Right renal pelvis (tissue), 4 donors: ENCODE results near the gene ZNF837. TPM values are rescaled to one million over a fixed set of nuclear protein-coding genes. Genes with fewer than 3 reads are reported as not detected.

ENCODE experiments used
- DNase-seq, 4 donors: peaks; one replicate each; pipeline ENCODE4 v3.0.0-alpha.2; 2013; ENCODE audit warnings: low read depth in 4 of 4, low spot score in 3 of 4, missing footprints in 1 of 4
- polyA plus RNA-seq, 4 donors: library from polyadenylated mRNA; unstranded; fragments of 120-200 nt; gene quantifications; one replicate each; pipeline ENCODE4 v1.2.1, GENCODE V29; 2013; ENCODE audit not compliant: insufficient read length in 4 of 4

Gene ZNF837
- polyA plus RNA-seq, 4 donors: 2.1 to 5.3 (median 2.8) TPM

DNA sequence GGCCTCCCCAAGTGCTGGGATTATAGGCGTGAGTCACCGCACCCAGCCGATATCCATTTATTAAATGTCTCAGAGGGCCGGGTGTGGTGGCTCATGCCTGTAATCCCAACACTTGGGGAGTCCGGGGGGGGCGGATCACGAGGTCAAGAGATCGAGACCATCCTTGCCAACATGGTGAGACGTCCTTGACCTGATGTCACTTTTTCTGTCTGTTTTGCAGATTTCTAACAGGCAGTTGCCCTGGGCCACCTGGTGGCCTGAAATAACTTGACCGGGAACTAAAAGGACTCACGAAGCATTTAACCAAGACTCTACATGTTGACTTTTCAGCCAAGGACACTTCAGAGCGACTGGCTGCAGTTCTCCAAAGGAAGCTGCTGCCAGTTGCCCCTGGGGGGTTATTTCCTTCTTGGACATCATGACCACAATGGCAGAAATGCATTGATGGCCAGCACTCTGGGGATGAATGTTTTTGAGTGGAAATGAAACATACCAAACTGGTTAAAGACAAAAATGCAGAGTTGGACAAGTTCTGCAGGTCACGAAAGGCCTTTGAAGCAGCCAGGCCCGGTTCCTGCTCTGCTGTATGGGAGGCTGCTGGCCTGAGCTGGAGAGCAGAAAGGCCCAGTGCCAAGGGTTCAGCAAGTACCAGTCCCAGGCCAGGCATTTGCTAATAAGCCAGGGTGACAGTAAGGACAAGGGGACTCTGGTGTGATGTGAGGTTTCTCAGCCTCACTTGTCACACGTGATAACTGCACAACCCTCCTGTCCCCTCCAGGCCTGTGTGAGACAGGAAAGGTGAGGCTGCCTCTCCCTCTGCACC, 8.3 kb downstream of the ZNF837 start:
- no peak for DNase-seq

DNA sequence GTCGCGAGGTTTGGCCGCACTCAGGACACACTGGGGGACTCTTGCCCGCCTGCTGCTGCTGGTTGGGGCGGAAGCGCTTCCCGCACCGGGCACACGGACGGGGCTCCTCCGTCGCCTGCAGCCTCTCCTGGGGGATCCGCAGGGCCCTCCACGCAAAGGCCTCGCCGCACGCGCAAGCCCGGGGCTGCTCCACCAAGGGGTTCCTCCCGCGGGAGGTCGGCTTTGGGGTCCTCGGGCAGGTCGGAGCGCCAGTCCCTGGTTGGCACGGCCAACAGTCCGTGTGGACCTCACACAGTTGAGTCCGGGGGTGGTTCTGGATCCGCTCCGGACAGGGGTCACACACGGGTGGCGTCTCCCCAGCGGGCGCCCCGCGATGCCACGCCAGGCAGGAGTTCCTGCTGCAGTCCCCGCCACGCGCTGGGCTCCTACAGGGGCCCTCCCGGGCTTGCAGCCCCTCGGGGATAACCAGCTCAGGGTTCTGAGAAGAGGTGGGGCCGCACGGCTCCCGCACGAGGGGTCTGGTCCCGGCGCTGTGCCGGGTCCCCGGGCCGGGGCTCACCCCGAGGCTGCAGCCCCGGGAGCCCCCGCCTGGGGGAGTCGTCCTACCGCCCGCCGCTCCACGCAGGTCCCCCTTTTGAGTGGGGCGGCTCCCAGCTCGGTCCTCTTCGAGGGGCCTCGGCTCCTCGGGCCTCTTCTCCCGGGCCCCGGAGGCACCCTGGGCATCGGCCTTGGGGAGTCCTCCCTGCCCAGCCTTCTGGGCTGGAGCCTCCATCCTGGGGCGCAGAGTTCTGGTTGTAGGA, 12.1 kb downstream of the ZNF837 start:
- no peak for DNase-seq

DNA sequence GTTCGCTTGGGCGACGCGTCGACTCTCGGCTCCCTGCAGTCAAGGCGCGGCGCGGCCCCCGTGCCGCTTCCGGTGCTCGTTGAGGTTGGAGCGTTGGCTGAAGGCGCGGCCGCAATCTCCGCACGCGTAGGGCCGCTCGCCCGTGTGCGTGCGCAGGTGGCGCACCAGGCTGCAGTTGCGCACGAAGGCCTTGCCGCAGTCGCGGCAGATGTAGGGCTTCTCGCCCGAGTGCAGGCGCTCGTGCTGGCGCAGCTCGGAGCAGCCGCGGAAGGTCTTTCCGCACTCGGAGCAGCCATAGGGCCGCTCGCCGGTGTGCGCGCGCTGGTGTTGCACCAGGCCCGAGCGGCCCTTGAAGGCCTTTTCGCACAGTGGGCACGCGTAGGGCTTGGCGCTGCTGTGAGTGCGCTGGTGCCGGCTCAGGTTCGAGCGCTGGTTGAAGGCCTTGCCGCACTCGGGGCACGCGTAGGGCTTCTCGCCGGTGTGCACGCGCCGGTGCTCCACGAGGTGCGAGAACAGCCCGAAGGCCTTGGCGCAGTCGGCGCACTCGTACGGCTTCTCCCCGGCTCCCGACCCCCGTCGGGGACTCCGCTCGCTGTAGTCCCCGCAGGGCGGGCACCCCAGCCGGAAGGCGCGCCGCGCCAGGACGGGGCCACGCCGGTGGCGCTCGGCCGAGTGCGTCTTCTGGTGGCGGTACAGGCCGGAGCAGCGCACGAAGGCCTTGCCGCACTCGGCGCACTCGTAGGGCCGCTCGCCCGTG, 13.0 kb downstream of the ZNF837 start:
- no peak for DNase-seq

- DNase-seq: no peak
Measured at GRCh38 chr19:58366585-58367430, 14.0 kb downstream of the ZNF837 start.

DNA sequence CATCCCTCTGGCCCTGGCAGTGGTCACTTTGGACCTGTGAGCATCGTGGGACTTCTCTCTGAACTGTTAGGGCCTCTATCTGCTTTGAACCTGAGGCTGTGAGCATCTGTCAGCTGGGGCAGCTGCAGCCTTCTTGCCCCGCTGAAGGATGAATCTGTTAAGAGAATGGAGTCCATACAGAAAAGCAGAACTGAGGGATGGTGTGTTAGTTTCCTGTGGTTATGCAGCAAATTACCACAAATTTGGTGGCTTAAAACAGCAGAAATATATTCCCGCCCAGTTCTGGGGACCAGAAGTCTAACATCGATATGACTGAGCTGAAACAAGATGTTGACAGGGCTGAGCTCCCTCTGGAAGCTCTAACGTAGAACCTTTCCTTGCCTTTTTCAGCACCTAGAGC, 16.7 kb downstream of the ZNF837 start:
- no peak for DNase-seq

DNA sequence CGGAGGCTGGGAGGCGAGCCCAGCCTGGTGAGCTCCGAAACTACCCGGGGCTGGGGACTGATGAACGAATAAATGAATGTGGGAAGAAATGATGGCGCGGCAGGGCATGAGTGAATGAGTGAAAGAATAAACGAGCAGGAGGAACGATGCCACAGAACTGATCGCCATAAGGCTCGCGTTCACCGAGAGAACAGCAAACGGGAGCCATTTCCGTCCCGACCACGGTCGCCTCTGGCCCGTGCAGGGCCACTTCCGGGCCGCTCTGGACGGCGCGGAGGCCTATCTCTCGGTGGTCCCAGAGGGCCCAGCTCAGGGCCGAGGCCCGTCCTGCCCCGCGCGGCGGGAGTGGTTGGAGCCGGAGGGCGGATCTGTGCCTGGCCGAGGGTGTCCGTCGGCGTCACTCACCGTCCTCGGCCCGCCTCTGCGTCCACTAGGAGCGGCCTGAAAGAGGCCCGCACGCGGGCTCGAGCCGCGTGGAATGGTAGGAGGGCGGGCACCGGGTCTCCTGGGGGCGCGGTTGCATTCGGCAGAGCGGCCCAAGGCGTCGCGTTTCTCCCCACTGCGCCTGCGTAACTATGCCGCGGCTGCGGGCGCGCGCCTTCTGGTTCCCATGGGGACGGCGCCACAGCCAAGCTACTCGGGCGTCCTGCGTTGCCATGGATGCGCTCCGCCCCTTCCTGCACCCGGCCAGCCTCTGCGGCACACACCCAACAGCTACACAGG, 18.4 kb downstream of the ZNF837 start, which contains the start of gene ZNF497:
TSS of gene ZNF497 (minus strand) at position 480 of the 723 bp plus-strand sequence. CDS start 5,116 bp downstream, outside the sequence.
- DNase-seq: peak; percentile 90 to 97 (median 92)

DNA sequence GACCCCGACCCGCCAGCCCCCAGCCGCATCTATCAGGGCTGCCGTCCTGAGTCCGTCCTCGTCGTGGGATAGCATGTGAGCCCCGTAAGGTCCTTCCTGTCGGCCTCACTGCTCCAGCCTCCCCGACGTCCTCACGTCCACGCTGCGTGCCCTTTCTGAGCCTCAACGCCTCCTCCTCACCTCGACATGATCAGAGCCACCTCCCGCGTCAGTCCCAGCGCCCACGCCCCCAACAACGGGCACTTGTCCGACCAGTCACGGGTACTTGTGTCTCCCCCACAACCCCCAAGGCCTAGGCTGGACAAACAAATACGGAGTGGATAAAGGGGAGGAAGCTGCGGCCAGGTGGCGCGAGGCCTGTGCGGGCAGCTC, 18.9 kb downstream of the ZNF837 start:
- DNase-seq: peak in 1 of 4 donors; percentile 25

- no peak for DNase-seq
Measured at GRCh38 chr19:58357481-58358145, 23.2 kb downstream of the ZNF837 start.

- DNase-seq: no peak
Measured at GRCh38 chr19:58356766-58357480, 23.9 kb downstream of the ZNF837 start.

DNA sequence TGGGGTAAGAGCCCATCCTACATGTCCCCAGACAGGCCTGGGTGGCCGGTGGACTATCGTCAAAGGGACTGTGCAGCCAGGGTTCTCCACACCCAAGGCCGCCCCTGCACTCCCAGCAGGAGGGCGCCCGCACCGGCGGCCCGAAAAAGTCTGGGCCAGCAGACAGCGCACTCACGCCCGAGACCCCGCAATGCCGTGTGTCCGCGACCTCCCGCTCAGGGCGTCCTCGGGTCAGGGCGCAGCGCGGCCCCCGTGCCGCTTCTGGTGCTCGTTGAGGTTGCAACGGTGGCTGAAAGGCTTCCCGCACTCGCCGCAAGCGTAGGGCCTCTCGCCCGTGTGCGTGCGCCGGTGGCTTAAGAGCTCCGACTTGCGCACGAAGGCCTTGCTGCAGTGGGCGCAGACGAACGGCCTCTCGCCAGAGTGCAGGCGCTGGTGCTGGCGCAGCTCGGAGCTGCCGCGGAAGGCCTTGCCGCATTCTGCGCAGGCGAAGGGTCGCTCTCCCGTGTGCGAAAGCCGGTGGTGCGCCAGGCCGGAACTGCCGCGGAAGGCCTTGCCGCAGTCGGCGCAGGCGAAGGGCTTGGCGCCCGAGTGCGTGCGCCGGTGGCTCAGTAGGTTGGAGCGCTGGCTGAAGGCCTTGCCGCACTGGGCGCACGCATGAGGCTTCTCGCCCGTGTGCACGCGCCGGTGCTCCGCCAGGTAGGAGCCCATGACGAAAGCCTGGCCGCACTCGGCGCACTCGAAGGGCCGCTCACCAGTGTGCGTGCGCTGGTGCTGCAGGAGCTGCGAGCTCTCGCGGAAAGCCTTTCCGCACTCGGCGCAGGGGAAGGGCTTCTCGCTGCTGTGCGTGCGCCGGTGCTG, 24.7 kb downstream of the ZNF837 start:
- DNase-seq: peak in 1 of 4 donors; percentile 25

GRCh38 chr19:58355215-58355796, 25.5 kb downstream of the ZNF837 start:
- DNase-seq: no peak

DNA sequence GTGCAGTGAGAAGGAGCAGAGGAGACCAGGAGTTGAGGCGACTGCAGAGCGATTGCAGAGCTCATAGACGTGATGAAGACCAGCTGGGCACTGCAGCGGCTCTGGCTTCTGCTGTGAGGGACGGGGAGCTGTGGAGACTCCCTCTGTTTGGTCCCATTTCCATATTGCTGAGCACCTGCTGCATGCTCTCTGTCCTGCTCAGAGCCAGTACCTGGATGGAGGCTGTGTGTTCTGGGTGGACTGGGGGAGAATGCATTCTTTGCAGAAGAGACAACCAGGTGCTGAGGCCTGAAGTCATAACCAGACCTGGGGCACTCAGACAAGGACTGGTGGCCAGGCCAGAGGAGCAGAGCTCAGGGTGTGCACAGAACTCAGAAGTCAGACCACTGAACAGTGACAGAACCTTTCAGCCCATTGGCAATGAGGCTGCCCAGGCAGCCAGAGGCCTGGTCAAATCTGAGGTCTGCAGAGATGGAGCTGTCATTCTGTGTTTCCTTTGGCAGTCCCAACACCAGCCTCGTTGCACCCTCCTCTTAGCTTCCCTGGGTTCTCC, 26.3 kb downstream of the ZNF837 start:
- no peak for DNase-seq

DNA sequence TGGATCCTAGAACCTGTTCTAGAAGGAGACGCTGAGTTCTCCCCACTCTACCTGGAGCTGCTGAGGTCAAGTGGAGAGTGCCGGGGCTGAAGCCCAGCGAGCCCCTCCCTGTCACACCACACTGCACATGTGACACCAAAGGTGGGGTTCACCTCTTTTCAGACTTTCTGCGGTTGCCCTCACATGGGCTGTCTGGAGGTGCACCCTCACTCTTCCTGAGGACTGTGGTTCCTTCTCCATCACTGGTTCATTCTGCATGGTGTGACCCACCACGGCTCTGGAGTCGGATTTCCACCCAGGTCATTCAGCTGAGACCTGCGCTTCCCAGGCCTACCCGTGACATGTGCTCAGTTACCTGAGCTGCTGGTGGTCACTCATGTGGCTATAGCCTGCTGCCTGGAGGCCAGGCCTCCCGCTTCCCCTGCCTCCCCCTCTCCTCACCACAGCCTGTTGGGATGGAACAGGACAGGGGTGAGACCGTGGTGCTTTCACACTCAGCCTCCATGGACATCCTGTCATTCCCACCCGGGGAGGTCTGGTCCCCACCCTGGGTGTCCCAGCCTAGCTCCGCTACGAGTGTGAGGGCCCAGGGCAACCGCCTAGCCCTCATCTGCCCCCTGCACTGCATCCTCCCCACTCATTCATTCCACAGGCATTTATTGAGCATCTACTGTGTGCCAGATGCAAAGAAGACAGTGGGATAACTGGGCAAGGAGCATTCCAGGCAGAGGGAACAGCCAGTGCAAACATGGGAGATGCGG, 26.9 kb downstream of the ZNF837 start:
- DNase-seq: no peak

- DNase-seq: no peak
Measured at GRCh38 chr19:58352760-58353671, 27.8 kb downstream of the ZNF837 start, which contains the start of gene A1BG. Gene A1BG, minus strand, starts transcription at chr19:58353492. Its CDS starts 55 bp downstream, at chr19:58353437.
